Measurements from ENCODE around the gene THADA. TPM values are rescaled to one million over a fixed set of nuclear protein-coding genes. Genes with fewer than 3 reads are reported as not detected.

The THADA gene
- polyA plus RNA-seq, 1 experiment: 21.6 TPM

DNA sequence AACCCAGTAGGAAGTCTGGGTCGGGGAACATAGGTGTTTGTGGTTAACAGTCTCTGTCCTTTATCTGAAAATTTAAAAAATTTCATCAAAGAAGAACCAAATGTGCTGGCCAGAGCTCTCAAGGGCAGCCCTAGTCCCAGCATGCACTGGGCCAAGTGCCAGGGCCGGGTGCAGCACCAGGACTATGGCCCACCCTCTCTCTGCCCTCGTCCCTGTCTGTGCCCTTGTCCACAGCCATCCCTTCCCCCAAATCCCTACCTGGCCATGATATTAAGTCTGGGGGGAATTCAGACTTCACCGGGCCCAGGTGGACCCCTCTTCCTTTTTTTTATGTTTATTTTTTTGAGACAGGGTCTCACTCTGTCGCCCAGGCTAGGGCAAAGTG, 355.1 kb downstream of the THADA start:
- no peak for DNase-seq (ENCODE audit: low read depth)
- Histone ChIP-seq H3K27me3 (ENCODE audit: control insufficient read depth, insufficient read depth, low read length) (no peaks in the 10 kb centered on the region), H3K4me3 (ENCODE audit: low read depth, low read length) (no peak overlapping the region), H3K36me3 (ENCODE audit: control insufficient read depth, insufficient read depth, low read length) (no peaks in the 10 kb centered on the region; the same call in 1 of the 2 replicates)
- TF ChIP-seq, protein P1, sequence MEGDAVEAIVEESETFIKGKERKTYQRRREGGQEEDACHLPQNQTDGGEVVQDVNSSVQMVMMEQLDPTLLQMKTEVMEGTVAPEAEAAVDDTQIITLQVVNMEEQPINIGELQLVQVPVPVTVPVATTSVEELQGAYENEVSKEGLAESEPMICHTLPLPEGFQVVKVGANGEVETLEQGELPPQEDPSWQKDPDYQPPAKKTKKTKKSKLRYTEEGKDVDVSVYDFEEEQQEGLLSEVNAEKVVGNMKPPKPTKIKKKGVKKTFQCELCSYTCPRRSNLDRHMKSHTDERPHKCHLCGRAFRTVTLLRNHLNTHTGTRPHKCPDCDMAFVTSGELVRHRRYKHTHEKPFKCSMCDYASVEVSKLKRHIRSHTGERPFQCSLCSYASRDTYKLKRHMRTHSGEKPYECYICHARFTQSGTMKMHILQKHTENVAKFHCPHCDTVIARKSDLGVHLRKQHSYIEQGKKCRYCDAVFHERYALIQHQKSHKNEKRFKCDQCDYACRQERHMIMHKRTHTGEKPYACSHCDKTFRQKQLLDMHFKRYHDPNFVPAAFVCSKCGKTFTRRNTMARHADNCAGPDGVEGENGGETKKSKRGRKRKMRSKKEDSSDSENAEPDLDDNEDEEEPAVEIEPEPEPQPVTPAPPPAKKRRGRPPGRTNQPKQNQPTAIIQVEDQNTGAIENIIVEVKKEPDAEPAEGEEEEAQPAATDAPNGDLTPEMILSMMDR (IDR thresholded peaks at IDR 0.05; ENCODE audit: insufficient read depth, low read depth, low read length): no peak
- POLR2A ChIA-PET: interaction anchor here (0.6 kb wide), 1 partner anchor 186 kb away, joined by 3 read pairs; no protein-coding TSS in a partner anchor
- CTCF ChIA-PET: interaction anchor here (0.7 to 2.8 kb wide), 5 partner anchors 11 to 341 kb away, joined by 3 to 19 read pairs (median 4); no protein-coding TSS in a partner anchor

DNA sequence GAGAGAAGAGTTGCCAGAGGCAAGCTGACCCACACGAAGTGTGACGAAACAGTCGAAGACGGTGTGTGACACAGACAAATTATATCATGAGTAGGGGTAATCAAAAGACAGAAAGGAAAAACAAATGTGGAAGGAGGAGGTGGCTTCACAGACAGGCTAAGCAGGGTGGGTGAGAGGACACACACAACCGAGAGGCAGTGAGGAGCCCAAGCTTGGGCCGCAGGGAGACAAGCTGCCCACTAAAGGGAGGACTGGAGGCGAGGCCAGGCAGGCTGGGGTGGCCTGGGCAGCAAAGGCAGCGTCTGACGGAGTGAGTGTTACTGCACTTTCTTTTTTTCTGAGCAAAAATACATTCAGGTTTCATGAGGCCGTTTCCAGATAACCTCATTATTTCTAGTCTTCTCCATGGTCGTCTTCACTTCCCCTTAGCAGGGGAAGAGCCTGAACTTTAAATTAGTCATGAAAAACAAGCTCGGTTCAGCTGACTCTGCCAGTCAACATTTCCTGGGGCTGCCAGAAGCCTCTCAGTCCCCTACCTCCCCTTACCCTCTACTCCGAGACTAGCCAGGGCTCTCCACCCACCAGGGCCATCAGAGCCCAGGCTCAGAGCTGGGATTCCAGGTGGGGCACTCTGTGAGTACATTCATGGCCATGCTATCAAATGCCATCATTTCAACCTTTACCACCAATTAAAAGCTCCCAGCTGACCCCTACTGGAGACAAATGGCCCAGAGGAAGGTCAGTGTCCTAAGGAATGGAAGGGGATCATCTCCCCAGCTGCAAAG, 355.7 kb downstream of the THADA start:
- CTCF ChIA-PET: interaction anchor here (0.7 to 2.8 kb wide), 6 partner anchors 10 to 340 kb away, joined by 3 to 19 read pairs (median 4); no protein-coding TSS in a partner anchor
- DNase-seq (ENCODE audit: low read depth): no peak
- TF ChIP-seq, protein P1 (IDR thresholded peaks at IDR 0.05; ENCODE audit: insufficient read depth, low read depth, low read length): peak; percentile 21; the same call in 1 of the 2 replicates

GRCh38 chr2:43238813-43239212, 357.0 kb downstream of the THADA start:
- TF ChIP-seq, protein P1 (IDR thresholded peaks at IDR 0.05; ENCODE audit: insufficient read depth, low read depth, low read length): no peak
- POLR2A ChIA-PET: interaction anchor here (0.5 kb wide), 1 partner anchor 288 kb away, joined by 7 read pairs; no protein-coding TSS in a partner anchor
- CTCF ChIA-PET: interaction anchor here (1.7 kb wide), 1 partner anchor 15 kb away, joined by 4 read pairs; no protein-coding TSS in a partner anchor
- H3K36me3 ChIP-seq (ENCODE audit: control insufficient read depth, insufficient read depth, low read length): no peaks in the 10 kb centered on the region; the same call in 1 of the 2 replicates
- no peak for DNase-seq (ENCODE audit: low read depth)
- H3K4me3 ChIP-seq (ENCODE audit: low read depth, low read length): no peak overlapping the region
- H3K27me3 ChIP-seq (ENCODE audit: control insufficient read depth, insufficient read depth, low read length): no peaks in the 10 kb centered on the region

More for the DNA sequence above, 355.7 kb downstream of the THADA start:
- Histone ChIP-seq H3K36me3 (ENCODE audit: control insufficient read depth, insufficient read depth, low read length) (no peaks in the 10 kb centered on the region; the same call in 1 of the 2 replicates), H3K4me3 (ENCODE audit: low read depth, low read length) (no peak overlapping the region), H3K27me3 (ENCODE audit: control insufficient read depth, insufficient read depth, low read length) (no peaks in the 10 kb centered on the region)
- POLR2A ChIA-PET: no interaction called here

GRCh38 chr2:43238176-43238575, 357.7 kb downstream of the THADA start:
- TF ChIP-seq, protein P1 (IDR thresholded peaks at IDR 0.05; ENCODE audit: insufficient read depth, low read depth, low read length): no peak
- POLR2A ChIA-PET: no interaction called here
- Histone ChIP-seq H3K4me3 (ENCODE audit: low read depth, low read length) (no peak overlapping the region), H3K36me3 (ENCODE audit: control insufficient read depth, insufficient read depth, low read length) (no peaks in the 10 kb centered on the region; the same call in 1 of the 2 replicates), H3K27me3 (ENCODE audit: control insufficient read depth, insufficient read depth, low read length) (no peaks in the 10 kb centered on the region)
- CTCF ChIA-PET: no interaction called here
- DNase-seq (ENCODE audit: low read depth): no peak

All from BJ (cell line).